GM12878 (cell line): ENCODE results near the gene CNOT11. TPM values are rescaled to one million over a fixed set of nuclear protein-coding genes. Genes with fewer than 3 reads are reported as not detected.

Source experiments
- ATAC-seq: fragments of 200-7000 bp; cut with Tn5 transposase; 3 replicates; pipeline ENCODE4 v1.9.1; 2020; ENCODE audit warnings: mild to moderate bottlenecking, moderate library complexity
- BruUV-seq: library from RNA; stranded (reverse); fragments of 400-500 nt; replicated peaks from 2 replicates; lab custom pipeline; 2021; lab: Mats Ljungman, UMichigan
- CTCF ChIA-PET: fragments of 300-600 bp; sonication (Branson Sonifier 250); formaldehyde crosslinking; extraction: SDS; loops from one replicate; lab custom pipeline; 2021; ENCODE audit warnings: inconsistent platforms; lab: Yijun Ruan, JAX
- POLR2A ChIA-PET: fragments of 350-600 bp; formaldehyde crosslinking; extraction: SDS; loops from one replicate; lab custom pipeline; 2021; ENCODE audit warnings: inconsistent platforms; lab: Charles Lee
- RAD21 ChIA-PET: fragments of 300-600 bp; sonication (Branson Sonifier 250); formaldehyde crosslinking; loops from one replicate; lab custom pipeline; 2023; ENCODE audit warnings: antibody characterized with exemption; ENCODE audit not compliant: unreplicated experiment; lab: Charles Lee
- SMC1A ChIA-PET: fragments of 300-600 bp; sonication (Branson Sonifier 250); formaldehyde crosslinking; loops from one replicate; lab custom pipeline; 2023; ENCODE audit not compliant: unreplicated experiment, uncharacterized antibody; lab: Charles Lee
- DNase-seq: peaks from one replicate; pipeline ENCODE4 v3.0.0-alpha.2; 2011; ENCODE audit warnings: low read depth, low spot score
- FAIRE-seq: peaks from 3 replicates; lab custom pipeline; 2011; peaks lifted over from hg19 to GRCh38; lab: Jason Lieb, UNC
- H2AFZ ChIP-seq: 2 replicates; pipeline ENCODE4 v1.6.0; 2011; ENCODE audit warnings: low read depth, low read length, control low read depth; ENCODE audit not compliant: control insufficient read depth
- H3K27ac ChIP-seq: 2 replicates; pipeline ENCODE4 v1.5.1; 2011; ENCODE audit warnings: control low read depth; ENCODE audit not compliant: control insufficient read depth, insufficient read depth
- H3K27me3 ChIP-seq, 2 experiments: replicated peaks in 1 of 2; 2 replicates each; pipeline versions ENCODE4 v1.6.0 to v1.6.1; 2011; ENCODE audit warnings: low read length in 1 of 2; ENCODE audit not compliant: control insufficient read depth in 2 of 2, insufficient read depth in 2 of 2
- H3K36me3 ChIP-seq, 2 experiments: 2 replicates each; pipeline ENCODE4 v1.5.1; 2011; ENCODE audit warnings: low read length in 1 of 2; ENCODE audit not compliant: control insufficient read depth in 2 of 2, insufficient read depth in 2 of 2
- H3K4me1 ChIP-seq: 2 replicates; pipeline ENCODE4 v1.6.1; 2011; ENCODE audit warnings: mild to moderate bottlenecking, low read length, moderate library complexity, mixed read lengths; ENCODE audit not compliant: control insufficient read depth, insufficient read depth
- H3K4me2 ChIP-seq: 2 replicates; pipeline ENCODE4 v1.6.0; 2011; ENCODE audit warnings: control low read depth; ENCODE audit not compliant: control insufficient read depth, insufficient read depth
- H3K4me3 ChIP-seq: fragments of 200-600 bp; sonication (generic); 2 replicates; pipeline ENCODE4 v1.5.1; 2016
- H3K79me2 ChIP-seq: 2 replicates; pipeline ENCODE4 v1.6.0; 2011; ENCODE audit warnings: low read length; ENCODE audit not compliant: control insufficient read depth, insufficient read depth
- H3K9ac ChIP-seq: 2 replicates; pipeline ENCODE4 v1.8.0; 2011; ENCODE audit warnings: low read length, control low read depth, mixed read lengths; ENCODE audit not compliant: control insufficient read depth, insufficient read depth
- H3K9me3 ChIP-seq: replicated peaks from 3 replicates; pipeline ENCODE4 v1.5.1; 2011; ENCODE audit warnings: mild to moderate bottlenecking, low read length; ENCODE audit not compliant: control insufficient read depth, insufficient read depth
- H4K20me1 ChIP-seq: 2 replicates; pipeline ENCODE4 v1.6.0; 2011; ENCODE audit not compliant: control insufficient read depth, insufficient read depth
- HCFC1 ChIP-seq: fragments of 150-350 bp; IDR thresholded peaks from 2 replicates; pipeline ENCODE4 v1.6.1; 2014; ENCODE audit warnings: low read length
- HDAC2 ChIP-seq: fragments of 200-600 bp; sonication (generic); IDR thresholded peaks from 2 replicates; pipeline ENCODE4 v1.6.1; 2017
- IRF4 ChIP-seq: IDR thresholded peaks from 2 replicates; pipeline ENCODE4 v1.6.1; 2011; ENCODE audit warnings: low read depth, low read length
- PAX8 ChIP-seq: fragments of 450-650 bp; IDR thresholded peaks from 2 replicates; pipeline ENCODE4 v1.6.1; 2017; ENCODE audit warnings: mild to moderate bottlenecking, moderate library complexity
- PML ChIP-seq: IDR thresholded peaks from 2 replicates; pipeline ENCODE4 v1.6.1; 2012; ENCODE audit warnings: low read length, inconsistent platforms
- TAF1 ChIP-seq: IDR thresholded peaks from 2 replicates; pipeline ENCODE4 v1.6.1; 2011; ENCODE audit warnings: mild to moderate bottlenecking, low read depth, low read length, borderline replicate concordance
- WGBS: methylation state at CpG from one replicate; pipeline ENCODE4 v1.1.6; 2016; ENCODE audit warnings: low lambda C conversion rate; ENCODE audit not compliant: insufficient replicate concordance, insufficient coverage; ENCODE audit errors: missing lambda C conversion rate; 5-methylcytosine and 5-hydroxymethylcytosine counted together
- in situ Hi-C: fragments of 300-500 bp; cut with MboI; formaldehyde crosslinking; loops from 9 replicates; pipeline ENCODE4 v1.14.3; 2018; ENCODE audit warnings: mixed read lengths
- intact Hi-C: fragments of 100-400 bp; cut with micrococcal nuclease; formaldehyde crosslinking; loops from one replicate; pipeline ENCODE4 v1.14.2; 2022; ENCODE audit not compliant: unreplicated experiment
- polyA plus RNA-seq, 11 experiments: library from polyadenylated mRNA; depleted of rRNA in 4 of 11; unstranded in 6 of 11; stranded (reverse) in 5 of 11; fragments of >200 nt; fragmentation: Nextera tagmentation in 4 of 11; fragmentation: Illumina TruSeq in 1 of 11; extraction: Ambion mirVana in 4 of 11; extraction: Trizol in 1 of 11; gene quantifications; 1 replicate in 1 of 11; 2 replicates in 10 of 11; pipeline versions ENCODE4 v1.2.1 to v1.2.3, GENCODE V29; 2011 to 2016; ENCODE audit warnings: inconsistent platforms in 2 of 11, missing spikeins in 2 of 11, low read depth in 1 of 11
- total RNA-seq, 4 experiments: library from RNA; depleted of rRNA in 3 of 4; stranded (reverse); fragments of >200 nt in 3 of 4; fragmentation: Illumina TruSeq in 1 of 4; extraction: Trizol in 1 of 4; gene quantifications; 2 replicates each; pipeline versions ENCODE4 v1.2.1 to v1.2.3, GENCODE V29; 2013 to 2021
- TF ChIP-seq, protein P1 (sequence below): fragments of 450-650 bp; IDR thresholded peaks from 2 replicates; pipeline ENCODE4 v1.6.1; 2017; ENCODE audit warnings: antibody characterized with exemption, mild to moderate bottlenecking, moderate library complexity

The CNOT11 gene
- total and polyA plus RNA-seq, 10 of the 15 experiments (the other 5 are each of a cell fraction or from before 2014, with no cell fraction given) = 10.8 to 111 (median 50.5) TPM

DNA sequence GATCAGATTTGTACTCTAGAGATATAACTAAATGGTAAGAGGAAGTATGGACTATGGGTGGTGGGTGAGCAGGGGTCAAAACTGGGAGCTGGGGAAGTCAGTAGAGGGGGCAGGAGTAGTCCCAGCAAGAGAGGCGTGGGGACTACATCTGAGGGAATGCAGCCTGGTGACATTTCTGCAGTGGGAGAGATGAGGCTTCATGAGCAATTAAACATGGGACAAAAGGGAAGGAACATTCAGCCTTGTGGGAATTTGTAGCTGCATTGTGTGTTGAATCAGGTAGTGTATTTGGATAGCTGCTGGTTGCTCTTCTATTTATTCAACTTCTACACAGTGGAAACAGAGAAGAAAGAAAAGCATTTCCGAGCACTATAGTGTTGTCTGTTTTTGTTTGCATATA is 3.6 kb downstream of the CNOT11 start:
- H3K4me3 ChIP-seq = no peak overlapping the region
- FAIRE-seq (no peak), DNase-seq (no peak), ATAC-seq (no peak)
- SMC1A ChIA-PET = interaction anchor here (0.6 to 1.7 kb wide), 3 partner anchors 13 to 46 kb away, joined by 3 to 5 read pairs (median 3); no protein-coding TSS in a partner anchor
- no peak overlapping the region for H3K4me2 ChIP-seq
- peaks cover 3% of the 10 kb centered on the region; the same call in 1 of the 2 replicates for H4K20me1 ChIP-seq
- TF ChIP-seq PML = no peak
- TF ChIP-seq PAX8 = no peak
- no peak for TF ChIP-seq TAF1
- TF ChIP-seq, protein P1, sequence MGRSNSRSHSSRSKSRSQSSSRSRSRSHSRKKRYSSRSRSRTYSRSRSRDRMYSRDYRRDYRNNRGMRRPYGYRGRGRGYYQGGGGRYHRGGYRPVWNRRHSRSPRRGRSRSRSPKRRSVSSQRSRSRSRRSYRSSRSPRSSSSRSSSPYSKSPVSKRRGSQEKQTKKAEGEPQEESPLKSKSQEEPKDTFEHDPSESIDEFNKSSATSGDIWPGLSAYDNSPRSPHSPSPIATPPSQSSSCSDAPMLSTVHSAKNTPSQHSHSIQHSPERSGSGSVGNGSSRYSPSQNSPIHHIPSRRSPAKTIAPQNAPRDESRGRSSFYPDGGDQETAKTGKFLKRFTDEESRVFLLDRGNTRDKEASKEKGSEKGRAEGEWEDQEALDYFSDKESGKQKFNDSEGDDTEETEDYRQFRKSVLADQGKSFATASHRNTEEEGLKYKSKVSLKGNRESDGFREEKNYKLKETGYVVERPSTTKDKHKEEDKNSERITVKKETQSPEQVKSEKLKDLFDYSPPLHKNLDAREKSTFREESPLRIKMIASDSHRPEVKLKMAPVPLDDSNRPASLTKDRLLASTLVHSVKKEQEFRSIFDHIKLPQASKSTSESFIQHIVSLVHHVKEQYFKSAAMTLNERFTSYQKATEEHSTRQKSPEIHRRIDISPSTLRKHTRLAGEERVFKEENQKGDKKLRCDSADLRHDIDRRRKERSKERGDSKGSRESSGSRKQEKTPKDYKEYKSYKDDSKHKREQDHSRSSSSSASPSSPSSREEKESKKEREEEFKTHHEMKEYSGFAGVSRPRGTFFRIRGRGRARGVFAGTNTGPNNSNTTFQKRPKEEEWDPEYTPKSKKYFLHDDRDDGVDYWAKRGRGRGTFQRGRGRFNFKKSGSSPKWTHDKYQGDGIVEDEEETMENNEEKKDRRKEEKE = no peak
- no peak for TF ChIP-seq HCFC1
- no peak for TF ChIP-seq IRF4
- TF ChIP-seq HDAC2 = no peak
- peaks cover 0 to 6% of the 10 kb centered on the region in 2 experiments; a peak in 2 of 4 replicates for H3K36me3 ChIP-seq
- POLR2A ChIA-PET = interaction anchor here (1.3 kb wide), 1 partner anchor 13 kb away, joined by 3 read pairs; no protein-coding TSS in a partner anchor
- intact Hi-C loops (no loop called here), in situ Hi-C loops (no loop called here)
- peaks cover 34% of the 10 kb centered on the region for H3K79me2 ChIP-seq
- no TSS peak for BruUV-seq
- H3K27me3 ChIP-seq = no peaks in the 10 kb centered on the region
- CTCF ChIA-PET = interaction anchor here (0.9 to 1.7 kb wide), 4 partner anchors 10 to 86 kb away, joined by 3 read pairs; no protein-coding TSS in a partner anchor
- H3K4me1 ChIP-seq = peaks cover 7% of the 10 kb centered on the region
- H3K9me3 ChIP-seq = no peaks in the 10 kb centered on the region
- RAD21 ChIA-PET = no interaction called here
- 96% methylated on average over 2 of the region's 2 CpGs for WGBS
- no peak overlapping the region for H3K9ac ChIP-seq
- H3K27ac ChIP-seq = no peak overlapping the region
- no peak overlapping the region for H2AFZ ChIP-seq
